AG20443 (cell line): ENCODE results near the gene CCDC142.
A peak's percentile ranks its signal among the peaks of the same experiment; 100 is the strongest.

ENCODE experiments used
- DNase-seq: peaks from one replicate; pipeline ENCODE4 v3.0.0; 2012; ENCODE audit warnings: low spot score, mixed read lengths

The CCDC142 gene

GRCh38 chr2:74482801-74483674, at the start of gene CCDC142, which contains the start of gene TTC31:
Gene CCDC142 (minus strand): TSS chr2:74482998. CDS start chr2:74482837, 161 bp downstream.
Gene TTC31 (plus strand): TSS chr2:74483081. CDS start chr2:74483096, 15 bp downstream.
- peak; percentile 92 for DNase-seq

GRCh38 chr2:74532222-74532621, 49.4 kb upstream of the CCDC142 start:
- peak; percentile 26 for DNase-seq

- DNase-seq, result no peak
These were observed 48.9 kb upstream of the CCDC142 start for GRCh38 chr2:74531666-74532065.

GRCh38 chr2:74530239-74531187, 47.7 kb upstream of the CCDC142 start:
- peak; percentile 54 for DNase-seq

GRCh38 chr2:74529357-74530238, 46.8 kb upstream of the CCDC142 start, which contains the start of the genes AUP1 and HTRA2:
Gene AUP1 (minus strand): TSS chr2:74529706. CDS start chr2:74529629, 77 bp downstream.
Gene HTRA2 (plus strand): TSS chr2:74529933. CDS start chr2:74530007, 74 bp downstream.
- DNase-seq, result peak; percentile 99

- no peak for DNase-seq
These were observed 46.0 kb upstream of the CCDC142 start for GRCh38 chr2:74528600-74529356.

- DNase-seq, result no peak
These were observed 44.9 kb upstream of the CCDC142 start for GRCh38 chr2:74527741-74528140.

GRCh38 chr2:74526649-74527230, 43.9 kb upstream of the CCDC142 start:
- no peak for DNase-seq

- no peak for DNase-seq
These were observed 43.2 kb upstream of the CCDC142 start, which contains the start of gene DQX1 for GRCh38 chr2:74525717-74526648. Gene DQX1 (minus strand): TSS chr2:74526231. CDS start chr2:74525729, 502 bp downstream.

- no peak for DNase-seq
These were observed 42.3 kb upstream of the CCDC142 start for GRCh38 chr2:74524955-74525716.

- no peak for DNase-seq
These were observed 41.2 kb upstream of the CCDC142 start for GRCh38 chr2:74524005-74524404.

GRCh38 chr2:74522516-74522915, 39.7 kb upstream of the CCDC142 start:
- no peak for DNase-seq

- DNase-seq, result no peak
These were observed 33.9 kb upstream of the CCDC142 start for GRCh38 chr2:74516650-74517049.

GRCh38 chr2:74515981-74516633, 33.3 kb upstream of the CCDC142 start:
- DNase-seq, result peak; percentile 92

GRCh38 chr2:74515271-74515980, 32.6 kb upstream of the CCDC142 start:
- no peak for DNase-seq

GRCh38 chr2:74514368-74515270, 31.8 kb upstream of the CCDC142 start, which contains the start of gene TLX2:
Gene TLX2 (plus strand): TSS chr2:74514450. CDS start chr2:74514807, 357 bp downstream.
- DNase-seq, result peak; percentile 22
